Measurements from ENCODE around the gene PCDHGA7. TPM values are rescaled to one million over a fixed set of nuclear protein-coding genes. Genes with fewer than 3 reads are reported as not detected.
"Not testable (repeated sequence)": the region's sequence is repeated elsewhere in the genome, so short reads cannot be mapped to it uniquely, and the experiment has no call there.

Gene PCDHGA7
- polyA plus RNA-seq (2012; ENCODE audit: insufficient read depth, insufficient read length, low read depth) = 1.3 TPM

GRCh38 chr5:141382469-141383294 is at the start of gene PCDHGA7:
PCDHGA7 (plus strand) TSS chr5:141382742; CDS start chr5:141382900, 158 bp downstream.
- no peaks in the 10 kb centered on the region for H3K4me1 ChIP-seq
- peaks cover 12% of the 10 kb centered on the region for H3K36me3 ChIP-seq
- no peak within 1 kb of the TSS for H3K4me3 ChIP-seq (ENCODE audit: low read depth, low read length)
- H3K27me3 ChIP-seq = no peaks in the 10 kb centered on the region
- TF ChIP-seq CTCF (IDR thresholded peaks at IDR 0.05; ENCODE audit: low read depth, low read length) = no peak
- no peak for DNase-seq
- H3K9me3 ChIP-seq = no peaks in the 10 kb centered on the region; the same call in 1 of the 2 replicates

- H3K9me3 ChIP-seq = peaks cover under 1% of the 10 kb centered on the region
- H3K4me1 ChIP-seq = no peaks in the 10 kb centered on the region; the same call in 1 of the 2 replicates
- peaks cover under 1% of the 10 kb centered on the region; the same call in 1 of the 2 replicates for H3K36me3 ChIP-seq
- DNase-seq = peak; percentile 52
- H3K4me3 ChIP-seq (ENCODE audit: low read depth, low read length) = no peak within 1 kb of the TSS
- peak; percentile 65 for TF ChIP-seq CTCF (IDR thresholded peaks at IDR 0.05; ENCODE audit: low read depth, low read length)
- no peaks in the 10 kb centered on the region for H3K27me3 ChIP-seq
These were observed 43.8 kb upstream of the PCDHGA7 start, which contains the start of gene PCDHGA2 for GRCh38 chr5:141338538-141339306. PCDHGA2 (plus strand) TSS chr5:141338760.

GRCh38 chr5:141340781-141341354 is 41.7 kb upstream of the PCDHGA7 start:
- H3K9me3 ChIP-seq; H3K4me1 ChIP-seq; H3K27me3 ChIP-seq; H3K36me3 ChIP-seq; DNase-seq; H3K4me3 ChIP-seq (ENCODE audit: low read depth, low read length): not testable (repeated sequence)

- Histone ChIP-seq H3K4me3 (ENCODE audit: low read depth, low read length) (no peak overlapping the region), H3K9me3 (peaks cover 4% of the 10 kb centered on the region), H3K4me1 (no peaks in the 10 kb centered on the region; the same call in 1 of the 2 replicates), H3K36me3 (peaks cover 3% of the 10 kb centered on the region; the same call in 1 of the 2 replicates), H3K27me3 (no peaks in the 10 kb centered on the region)
- no peak for TF ChIP-seq CTCF (IDR thresholded peaks at IDR 0.05; ENCODE audit: low read depth, low read length)
- DNase-seq = no peak
These were observed 39.8 kb upstream of the PCDHGA7 start for GRCh38 chr5:141342773-141343172.

- Histone ChIP-seq H3K4me1 (no peaks in the 10 kb centered on the region; the same call in 1 of the 2 replicates), H3K36me3 (peaks cover 3% of the 10 kb centered on the region; the same call in 1 of the 2 replicates), H3K27me3 (no peaks in the 10 kb centered on the region), H3K4me3 (ENCODE audit: low read depth, low read length) (no peak within 1 kb of the TSS), H3K9me3 (peaks cover 4% of the 10 kb centered on the region)
- peak; percentile 68 for TF ChIP-seq CTCF (IDR thresholded peaks at IDR 0.05; ENCODE audit: low read depth, low read length)
- peak; percentile 41 for DNase-seq
These were observed 39.1 kb upstream of the PCDHGA7 start, which contains the start of gene PCDHGA3 for GRCh38 chr5:141343242-141343952. PCDHGA3 (plus strand) TSS chr5:141343829; CDS start chr5:141344034, 205 bp downstream.
